Uterus (tissue), 4 donors: Measurements from ENCODE around the gene LPXN. TPM values are rescaled to one million over a fixed set of nuclear protein-coding genes. Genes with fewer than 3 reads are reported as not detected.

Experiments
- DNase-seq, 2 donors: peaks; one replicate each; pipeline ENCODE4 v3.0.0-alpha.2; 2019 to 2020
- H3K27ac ChIP-seq, 2 donors: fragments of 200-600 bp; sonication (generic); 1 replicate in 1 of 2; 2 replicates in 1 of 2; pipeline ENCODE4 v1.5.1; 2016 to 2018
- H3K27me3 ChIP-seq, 2 donors: fragments of 200-600 bp; sonication (generic); one replicate each; pipeline ENCODE4 v1.5.1; 2018 to 2019; ENCODE audit warnings: control low read depth in 1 of 2
- H3K36me3 ChIP-seq, 2 donors: fragments of 200-600 bp; sonication (generic); one replicate each; pipeline ENCODE4 v1.5.1; 2019; ENCODE audit warnings: control low read depth in 1 of 2
- H3K4me1 ChIP-seq, 2 donors: fragments of 200-600 bp; sonication (generic); one replicate each; pipeline ENCODE4 v1.5.1; 2018 to 2019; ENCODE audit warnings: control low read depth in 1 of 2
- H3K4me3 ChIP-seq, 2 donors: fragments of 200-600 bp; sonication (generic); 1 replicate in 1 of 2; 2 replicates in 1 of 2; pipeline ENCODE4 v1.5.1; 2018 to 2019; ENCODE audit warnings: mild to moderate bottlenecking in 1 of 2
- H3K9me3 ChIP-seq, 2 donors: fragments of 200-600 bp; sonication (generic); one replicate each; pipeline ENCODE4 v1.5.1; 2019; ENCODE audit warnings: control low read depth in 1 of 2
- POLR2A ChIP-seq, 2 donors: fragments of 450-650 bp; IDR thresholded peaks; one replicate each; pipeline ENCODE4 v1.6.1; 2016; ENCODE audit warnings: antibody characterized with exemption in 2 of 2, mild to moderate bottlenecking in 1 of 2, moderate library complexity in 1 of 2
- intact Hi-C: fragments of 100-400 bp; cut with DNase I; formaldehyde crosslinking; loops from one replicate; pipeline ENCODE4 v1.15.1; 2023; ENCODE audit warnings: low total_unique reads
- total RNA-seq, 4 donors: library from RNA; depleted of rRNA in 3 of 4; stranded (reverse); fragments of >200 nt in 3 of 4; gene quantifications; one replicate each; pipeline versions ENCODE4 v1.1.0 to v1.2.4, GENCODE V29; 2014 to 2023
- TF ChIP-seq, protein P1 (sequence below), 4 experiments: fragments of 200-600 bp in 2 of 4; fragments of 450-650 bp in 2 of 4; sonication (generic) in 2 of 4; IDR thresholded peaks; one replicate each; pipeline ENCODE4 v1.5.1; 2016 to 2019; ENCODE audit warnings: antibody characterized with exemption in 4 of 4, mild to moderate bottlenecking in 2 of 4, moderate library complexity in 1 of 4
- donor health status: DM: yes; HTN: yes; CAD: no.

The LPXN gene
- total RNA-seq, 4 donors from 2014 or later: 0.59 to 11.1 (median 8.8) TPM

DNA sequence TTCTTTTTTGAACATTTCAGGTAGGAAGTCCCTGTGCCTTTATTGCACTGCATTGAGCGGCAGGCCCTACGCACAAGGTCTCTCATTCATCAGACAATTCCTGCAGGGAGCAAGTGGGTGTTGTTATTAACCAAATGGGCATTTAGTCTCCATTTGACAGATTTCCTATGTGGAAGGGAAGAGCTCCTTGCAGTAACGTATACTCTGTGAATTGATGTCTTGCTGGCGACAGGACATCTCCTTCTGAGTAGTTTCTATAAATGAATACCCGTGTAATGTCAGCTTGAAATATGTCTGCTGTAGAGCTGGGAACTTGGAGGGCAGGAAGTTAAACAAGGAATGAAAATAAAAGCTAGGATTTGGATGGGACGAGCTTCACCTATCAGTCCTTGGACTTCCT is 71.4 kb downstream of the LPXN start:
- no peak overlapping the region for H3K27ac ChIP-seq
- no peak for DNase-seq
- TF ChIP-seq POLR2A (IDR thresholded peaks at IDR 0.05): no peak
- TF ChIP-seq, protein P1, sequence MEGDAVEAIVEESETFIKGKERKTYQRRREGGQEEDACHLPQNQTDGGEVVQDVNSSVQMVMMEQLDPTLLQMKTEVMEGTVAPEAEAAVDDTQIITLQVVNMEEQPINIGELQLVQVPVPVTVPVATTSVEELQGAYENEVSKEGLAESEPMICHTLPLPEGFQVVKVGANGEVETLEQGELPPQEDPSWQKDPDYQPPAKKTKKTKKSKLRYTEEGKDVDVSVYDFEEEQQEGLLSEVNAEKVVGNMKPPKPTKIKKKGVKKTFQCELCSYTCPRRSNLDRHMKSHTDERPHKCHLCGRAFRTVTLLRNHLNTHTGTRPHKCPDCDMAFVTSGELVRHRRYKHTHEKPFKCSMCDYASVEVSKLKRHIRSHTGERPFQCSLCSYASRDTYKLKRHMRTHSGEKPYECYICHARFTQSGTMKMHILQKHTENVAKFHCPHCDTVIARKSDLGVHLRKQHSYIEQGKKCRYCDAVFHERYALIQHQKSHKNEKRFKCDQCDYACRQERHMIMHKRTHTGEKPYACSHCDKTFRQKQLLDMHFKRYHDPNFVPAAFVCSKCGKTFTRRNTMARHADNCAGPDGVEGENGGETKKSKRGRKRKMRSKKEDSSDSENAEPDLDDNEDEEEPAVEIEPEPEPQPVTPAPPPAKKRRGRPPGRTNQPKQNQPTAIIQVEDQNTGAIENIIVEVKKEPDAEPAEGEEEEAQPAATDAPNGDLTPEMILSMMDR (IDR thresholded peaks at IDR 0.05): no peak
- H3K27me3 ChIP-seq: no peaks in the 10 kb centered on the region
- H3K36me3 ChIP-seq: no peaks in the 10 kb centered on the region
- H3K4me3 ChIP-seq: no peak overlapping the region
- no peaks in the 10 kb centered on the region for H3K9me3 ChIP-seq
- H3K4me1 ChIP-seq: no peaks in the 10 kb centered on the region
- intact Hi-C loops: no loop called here

DNA sequence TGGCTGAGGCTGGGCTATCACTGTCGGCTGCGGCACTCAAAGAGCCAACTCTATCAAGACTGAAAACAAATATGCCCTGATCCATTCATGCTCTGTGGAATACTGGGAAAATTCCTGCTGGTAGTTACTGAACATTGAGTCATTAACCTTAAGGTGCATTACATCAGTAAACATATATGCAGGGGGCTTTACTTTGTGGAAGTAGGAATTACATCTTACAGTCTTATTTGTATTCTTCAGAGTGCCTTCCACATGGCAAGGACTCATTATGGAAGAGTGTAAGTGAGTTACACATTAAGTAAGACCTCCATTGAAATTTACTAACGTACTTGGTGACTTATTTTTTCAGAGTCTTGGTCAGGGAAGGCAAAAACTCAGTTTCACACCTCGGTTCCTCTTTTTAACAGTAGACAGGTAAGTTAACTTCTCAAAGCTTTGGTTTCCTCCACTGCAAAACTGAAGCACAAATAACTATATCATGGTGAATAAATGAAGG is 72.2 kb downstream of the LPXN start:
- intact Hi-C loops: no loop called here
- H3K27ac ChIP-seq: no peak overlapping the region
- no peaks in the 10 kb centered on the region for H3K27me3 ChIP-seq
- no peaks in the 10 kb centered on the region for H3K4me1 ChIP-seq
- TF ChIP-seq, protein P1 (IDR thresholded peaks at IDR 0.05): no peak
- no peak for TF ChIP-seq POLR2A (IDR thresholded peaks at IDR 0.05)
- no peak overlapping the region for H3K4me3 ChIP-seq
- H3K9me3 ChIP-seq: no peaks in the 10 kb centered on the region
- H3K36me3 ChIP-seq: no peaks in the 10 kb centered on the region
- DNase-seq: no peak

DNA sequence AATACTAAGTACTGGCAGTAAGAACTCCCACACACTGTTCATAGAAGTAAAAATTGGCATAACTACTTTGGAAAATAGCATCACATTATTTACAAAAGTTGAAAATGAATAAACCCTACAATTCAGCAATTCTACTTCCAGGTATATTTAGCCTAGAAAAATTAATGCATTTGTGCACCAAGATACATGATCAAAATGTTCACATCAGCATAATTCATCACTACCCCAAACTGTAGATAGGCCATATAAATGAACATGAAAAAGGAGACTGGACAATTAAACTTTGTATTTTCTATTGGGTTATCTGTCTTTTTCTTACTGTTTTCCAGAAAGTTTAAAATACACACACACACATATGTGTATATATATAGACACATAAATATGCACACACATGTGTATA is 73.7 kb downstream of the LPXN start:
- Histone ChIP-seq H3K27me3 (no peaks in the 10 kb centered on the region), H3K36me3 (no peaks in the 10 kb centered on the region), H3K4me3 (no peak overlapping the region), H3K9me3 (no peaks in the 10 kb centered on the region), H3K4me1 (no peaks in the 10 kb centered on the region), H3K27ac (no peak overlapping the region)
- TF ChIP-seq, protein P1 (IDR thresholded peaks at IDR 0.05): no peak
- no peak for TF ChIP-seq POLR2A (IDR thresholded peaks at IDR 0.05)
- intact Hi-C loops: no loop called here
- DNase-seq: no peak

DNA sequence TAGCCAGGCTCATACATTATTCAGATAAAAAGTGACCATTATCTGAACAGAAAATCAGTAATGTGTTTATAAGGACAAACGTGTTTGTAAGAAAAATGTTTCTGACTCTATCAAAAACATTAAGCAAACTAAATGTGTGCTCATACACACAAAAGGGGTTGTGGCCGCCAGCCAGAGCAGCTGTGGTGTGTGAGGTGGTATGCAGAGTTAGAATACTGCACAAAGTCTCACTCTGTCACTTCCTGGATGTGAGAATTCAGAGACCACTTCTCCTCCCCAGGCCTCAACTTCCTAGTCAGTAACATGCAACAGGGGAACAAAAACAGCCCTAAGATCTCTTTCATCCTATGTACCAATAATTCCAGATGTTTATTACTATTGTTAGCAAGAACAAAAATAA is 77.2 kb downstream of the LPXN start:
- H3K4me3 ChIP-seq: no peak overlapping the region
- H3K27ac ChIP-seq: no peak overlapping the region
- H3K9me3 ChIP-seq: no peaks in the 10 kb centered on the region
- no peaks in the 10 kb centered on the region for H3K27me3 ChIP-seq
- H3K4me1 ChIP-seq: no peaks in the 10 kb centered on the region
- H3K36me3 ChIP-seq: no peaks in the 10 kb centered on the region
- intact Hi-C loops: no loop called here
- TF ChIP-seq, protein P1 (IDR thresholded peaks at IDR 0.05): no peak
- no peak for TF ChIP-seq POLR2A (IDR thresholded peaks at IDR 0.05)
- DNase-seq: no peak

DNA sequence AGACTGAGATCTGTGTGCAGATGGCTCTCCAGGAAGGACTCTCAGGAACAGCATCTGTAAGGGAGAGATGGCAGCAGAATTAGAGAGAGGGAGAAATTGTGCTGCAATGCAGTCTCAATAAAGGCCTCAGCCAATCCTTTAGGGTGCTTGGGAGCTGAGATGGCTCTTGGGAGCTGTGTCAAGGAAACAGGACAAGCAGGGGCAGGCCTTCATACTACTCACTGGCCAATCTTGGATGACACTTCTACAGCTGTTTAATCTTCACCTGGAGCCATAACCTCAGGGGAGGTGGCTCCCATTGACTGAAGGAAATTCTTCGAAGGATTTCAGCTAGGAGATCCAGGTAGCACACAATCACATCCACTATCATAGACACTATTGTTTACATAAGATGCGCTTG is 77.7 kb downstream of the LPXN start:
- no peak overlapping the region for H3K4me3 ChIP-seq
- intact Hi-C loops: no loop called here
- H3K27me3 ChIP-seq: no peaks in the 10 kb centered on the region
- H3K27ac ChIP-seq: no peak overlapping the region
- TF ChIP-seq, protein P1 (IDR thresholded peaks at IDR 0.05): no peak
- TF ChIP-seq POLR2A (IDR thresholded peaks at IDR 0.05): no peak
- DNase-seq: no peak
- H3K9me3 ChIP-seq: no peaks in the 10 kb centered on the region
- no peaks in the 10 kb centered on the region for H3K4me1 ChIP-seq
- H3K36me3 ChIP-seq: no peaks in the 10 kb centered on the region
